ENCODE data around the gene UBE2J2.

DNA sequence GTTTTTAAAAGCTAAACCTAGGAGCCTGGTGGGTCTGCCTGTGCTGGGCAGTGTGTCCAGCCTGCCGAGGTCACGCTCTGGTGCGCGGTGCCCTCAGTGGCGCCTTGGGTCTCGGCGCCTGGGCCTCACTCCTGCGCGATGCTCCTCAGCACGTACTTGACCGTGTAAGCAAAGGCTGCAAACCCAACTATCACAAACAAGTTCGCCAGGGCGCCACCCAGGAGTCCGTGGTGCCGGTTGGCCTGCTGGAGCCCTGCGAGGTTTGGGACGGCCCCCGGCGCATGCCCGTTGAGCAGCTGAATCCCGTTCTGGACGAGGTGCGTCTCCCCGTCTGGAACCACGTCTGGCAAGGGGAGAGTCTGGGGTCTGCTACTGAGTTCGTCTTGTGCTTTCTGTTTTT lies 18.6 kb downstream of the UBE2J2 start:
- TF ChIP-seq SP1 (IDR thresholded peaks at IDR 0.05) (no peak), YY1 (IDR thresholded peaks at IDR 0.05) (no peak), GABPA (IDR thresholded peaks at IDR 0.05 in 1 of 2, conservative IDR thresholded peaks at IDR 0.05 in 1 of 2) (no peak), HNF4G (IDR thresholded peaks at IDR 0.05) (no peak), TAF1 (conservative IDR thresholded peaks at IDR 0.05) (no peak), RAD21 (IDR thresholded peaks at IDR 0.05) (no peak)
- TF ChIP-seq, protein P1, sequence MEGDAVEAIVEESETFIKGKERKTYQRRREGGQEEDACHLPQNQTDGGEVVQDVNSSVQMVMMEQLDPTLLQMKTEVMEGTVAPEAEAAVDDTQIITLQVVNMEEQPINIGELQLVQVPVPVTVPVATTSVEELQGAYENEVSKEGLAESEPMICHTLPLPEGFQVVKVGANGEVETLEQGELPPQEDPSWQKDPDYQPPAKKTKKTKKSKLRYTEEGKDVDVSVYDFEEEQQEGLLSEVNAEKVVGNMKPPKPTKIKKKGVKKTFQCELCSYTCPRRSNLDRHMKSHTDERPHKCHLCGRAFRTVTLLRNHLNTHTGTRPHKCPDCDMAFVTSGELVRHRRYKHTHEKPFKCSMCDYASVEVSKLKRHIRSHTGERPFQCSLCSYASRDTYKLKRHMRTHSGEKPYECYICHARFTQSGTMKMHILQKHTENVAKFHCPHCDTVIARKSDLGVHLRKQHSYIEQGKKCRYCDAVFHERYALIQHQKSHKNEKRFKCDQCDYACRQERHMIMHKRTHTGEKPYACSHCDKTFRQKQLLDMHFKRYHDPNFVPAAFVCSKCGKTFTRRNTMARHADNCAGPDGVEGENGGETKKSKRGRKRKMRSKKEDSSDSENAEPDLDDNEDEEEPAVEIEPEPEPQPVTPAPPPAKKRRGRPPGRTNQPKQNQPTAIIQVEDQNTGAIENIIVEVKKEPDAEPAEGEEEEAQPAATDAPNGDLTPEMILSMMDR (IDR thresholded peaks at IDR 0.05; ENCODE audit: low read depth, low read length, missing input control) = no peak
- TF ChIP-seq, protein P2, sequence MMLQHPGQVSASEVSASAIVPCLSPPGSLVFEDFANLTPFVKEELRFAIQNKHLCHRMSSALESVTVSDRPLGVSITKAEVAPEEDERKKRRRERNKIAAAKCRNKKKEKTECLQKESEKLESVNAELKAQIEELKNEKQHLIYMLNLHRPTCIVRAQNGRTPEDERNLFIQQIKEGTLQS (IDR thresholded peaks at IDR 0.05) = no peak
- TF ChIP-seq, protein P3, sequence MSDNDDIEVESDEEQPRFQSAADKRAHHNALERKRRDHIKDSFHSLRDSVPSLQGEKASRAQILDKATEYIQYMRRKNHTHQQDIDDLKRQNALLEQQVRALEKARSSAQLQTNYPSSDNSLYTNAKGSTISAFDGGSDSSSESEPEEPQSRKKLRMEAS (IDR thresholded peaks at IDR 0.05) = no peak
